HL-60 (cell line): ENCODE measurements around the gene TAS2R41.

ENCODE experiments used
- CTCF ChIP-seq: IDR thresholded peaks from one replicate; pipeline ENCODE4 v1.5.1; 2011; ENCODE audit warnings: low read length, control low read depth, inconsistent platforms; ENCODE audit not compliant: insufficient read depth
- POLR2AphosphoS5 ChIP-seq: IDR thresholded peaks from 2 replicates; pipeline ENCODE4 v1.6.1; 2012; ENCODE audit warnings: low read depth

GRCh38 chr7:143477501-143478150 lies at the start of gene TAS2R41:
- no peak for TF ChIP-seq CTCF
- TF ChIP-seq POLR2AphosphoS5, result no peak
